Activated CD4-positive, alpha-beta memory T cell treated with anti-CD3 and anti-CD28 coated beads, Interleukin-2, amount 10 ng/mL, durations not matched to agents 7 days and 5 days (primary cell): ENCODE data around the gene EVPLL. TPM values are rescaled to one million over a fixed set of nuclear protein-coding genes. Genes with fewer than 3 reads are reported as not detected.
"Not testable (repeated sequence)": the region's sequence is repeated elsewhere in the genome, so short reads cannot be mapped to it uniquely, and the experiment has no call there.

Source experiments
- CTCF ChIA-PET: fragments of 350-600 bp; sonication (Branson Sonifier 250); formaldehyde crosslinking; loops from one replicate; lab custom pipeline; 2021; ENCODE audit warnings: antibody characterized with exemption, inconsistent platforms; lab: Charles Lee
- POLR2A ChIA-PET: fragments of 350-600 bp; sonication (Branson Sonifier 250); formaldehyde crosslinking; loops from one replicate; lab custom pipeline; 2021; ENCODE audit warnings: antibody characterized with exemption; lab: Charles Lee
- DNase-seq: peaks from one replicate; pipeline ENCODE4 v3.0.0-alpha.2; 2020
- H3K27ac Mint-ChIP-seq: one replicate; pipeline ENCODE4 v1.8.0; 2021; ENCODE audit warnings: mild to moderate bottlenecking, mixed read lengths
- H3K27me3 Mint-ChIP-seq: one replicate; pipeline ENCODE4 v1.8.0; 2021; ENCODE audit warnings: mixed read lengths
- H3K36me3 Mint-ChIP-seq: one replicate; pipeline ENCODE4 v1.8.0; 2021; ENCODE audit warnings: low read depth, mixed read lengths
- H3K4me1 Mint-ChIP-seq: one replicate; pipeline ENCODE4 v1.8.0; 2021; ENCODE audit warnings: mixed read lengths
- H3K4me3 Mint-ChIP-seq: one replicate; pipeline ENCODE4 v1.8.0; 2021; ENCODE audit warnings: mild to moderate bottlenecking, mixed read lengths
- H3K9me3 Mint-ChIP-seq: one replicate; pipeline ENCODE4 v1.8.0; 2021; ENCODE audit warnings: mixed read lengths
- total RNA-seq, 2 experiments: library from RNA; stranded (reverse); gene quantifications; one replicate each; pipeline ENCODE4 v1.2.3, GENCODE V29; 2021

Gene EVPLL
- total RNA-seq: not detected

DNA sequence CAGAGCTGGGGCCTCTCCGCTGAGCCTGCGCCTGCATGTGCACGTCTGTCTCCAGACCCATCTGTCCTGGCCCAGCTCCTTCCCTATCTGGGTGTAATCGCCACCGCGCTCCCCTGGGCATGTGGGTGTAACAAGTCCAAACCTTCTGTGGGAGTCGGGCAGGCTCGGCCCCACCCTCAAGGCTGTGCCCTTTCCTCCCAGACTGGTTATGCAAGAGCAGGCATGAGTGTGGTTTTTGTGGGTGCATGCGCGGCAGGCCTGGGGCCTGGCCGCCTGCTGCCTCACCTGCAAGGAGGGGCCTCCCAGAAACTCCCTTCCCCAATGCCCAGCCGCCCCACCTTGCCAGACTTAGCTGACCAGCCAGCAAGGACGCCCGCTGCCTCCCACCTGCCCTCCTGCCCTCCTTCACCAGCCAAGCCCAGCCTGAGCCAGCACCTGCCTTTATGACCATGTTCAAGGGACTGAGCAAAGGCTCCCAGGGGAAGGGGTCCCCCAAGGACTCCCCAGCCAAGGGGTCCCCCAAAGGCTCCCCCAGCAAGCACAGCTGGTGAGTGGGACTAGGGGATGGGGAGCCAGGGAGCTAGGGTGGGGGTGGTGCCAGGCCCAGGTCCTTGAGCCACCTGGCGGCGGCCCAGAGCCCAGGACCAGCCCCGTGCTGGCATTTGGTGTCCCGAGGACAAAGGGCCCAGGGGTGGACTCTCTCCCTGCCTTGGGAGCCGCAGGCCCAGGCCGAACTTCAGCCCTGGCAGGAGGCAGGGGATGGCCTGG lies at the start of gene EVPLL:
Gene EVPLL (plus strand): TSS at position 342 of the 768 bp plus-strand sequence. CDS start 3,160 bp downstream, outside the sequence.
- POLR2A ChIA-PET: no interaction called here
- no peak within 1 kb of the TSS for H3K4me3 Mint-ChIP-seq
- no peak within 1 kb of the TSS for H3K27ac Mint-ChIP-seq
- H3K27me3 Mint-ChIP-seq: peaks cover 12% of the 10 kb centered on the region
- H3K4me1 Mint-ChIP-seq: peaks cover 19% of the 10 kb centered on the region
- H3K36me3 Mint-ChIP-seq: peaks cover 2% of the 10 kb centered on the region
- H3K9me3 Mint-ChIP-seq: peaks cover 4% of the 10 kb centered on the region
- no peak for DNase-seq
- CTCF ChIA-PET: no interaction called here

DNA sequence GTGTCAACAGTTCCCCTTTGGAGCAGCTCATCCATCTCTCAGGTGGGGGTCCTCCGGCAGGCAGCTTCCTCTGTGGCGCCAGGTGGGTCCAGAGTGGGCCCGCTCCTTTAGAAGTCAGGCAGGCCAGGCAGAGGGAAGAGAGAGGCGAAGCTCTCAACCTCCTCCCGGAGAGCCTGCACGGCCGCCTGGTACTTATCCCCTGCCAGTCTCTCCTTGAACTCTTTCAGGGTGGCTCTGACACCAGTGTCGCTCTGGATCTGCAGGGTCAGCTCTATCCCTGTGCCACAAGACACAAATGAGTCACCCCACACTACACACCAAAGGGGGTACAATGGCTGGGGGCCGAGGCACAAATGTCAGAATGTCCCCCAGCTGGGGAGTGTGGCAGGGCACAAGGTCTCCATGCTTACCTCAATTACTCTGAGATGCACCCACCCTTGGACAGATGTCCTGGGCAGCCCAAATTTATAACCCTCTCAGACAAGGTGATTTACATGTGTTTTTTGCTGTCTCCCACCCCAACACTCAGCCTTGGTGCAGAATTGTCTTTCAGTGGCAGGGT lies 48.9 kb upstream of the EVPLL start:
- DNase-seq: no peak
- peaks cover 36% of the 10 kb centered on the region for H3K4me1 Mint-ChIP-seq
- H3K36me3 Mint-ChIP-seq: peaks cover 48% of the 10 kb centered on the region
- no peak overlapping the region for H3K4me3 Mint-ChIP-seq
- H3K27me3 Mint-ChIP-seq: no peaks in the 10 kb centered on the region
- H3K9me3 Mint-ChIP-seq: no peaks in the 10 kb centered on the region
- H3K27ac Mint-ChIP-seq: no peak overlapping the region
- ChIA-PET POLR2A (no interaction called here), CTCF (no interaction called here)

DNA sequence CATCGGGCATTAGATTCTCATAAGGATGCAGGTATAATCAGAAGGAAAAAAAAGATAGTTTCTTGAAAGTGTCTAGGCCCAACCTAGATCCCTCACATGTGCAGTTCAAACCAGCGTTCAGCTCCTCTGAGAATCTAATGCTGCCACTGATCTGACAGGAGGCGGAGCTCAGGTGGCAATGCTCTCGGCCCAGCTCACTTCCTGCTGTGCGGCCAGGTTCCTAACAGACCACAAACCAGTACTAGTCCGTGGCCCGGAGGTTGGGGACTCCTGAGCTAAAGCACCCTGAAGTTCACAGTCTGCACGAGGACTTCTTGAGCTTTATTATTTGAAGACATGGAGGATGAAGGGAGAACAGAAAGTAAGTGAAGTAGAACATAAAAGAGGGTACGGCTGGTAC lies 45.7 kb upstream of the EVPLL start:
- Mint-ChIP-seq H3K36me3 (peaks cover 46% of the 10 kb centered on the region), H3K9me3 (no peaks in the 10 kb centered on the region), H3K4me3 (no peak overlapping the region), H3K4me1 (peaks cover 21% of the 10 kb centered on the region), H3K27ac (peak overlapping the region; percentile 75), H3K27me3 (no peaks in the 10 kb centered on the region)
- DNase-seq: peak; percentile 46
- POLR2A ChIA-PET: interaction anchor here (0.6 to 2.8 kb wide), 7 partner anchors 8 to 149 kb away, joined by 3 to 8 read pairs (median 3); partner anchors contain the start of genes SHMT1, SMCR8 and TOP3A
- CTCF ChIA-PET: interaction anchor here (0.6 to 1.4 kb wide), 4 partner anchors 19 to 1646 kb away, joined by 3 to 5 read pairs (median 3); no protein-coding TSS in a partner anchor

DNA sequence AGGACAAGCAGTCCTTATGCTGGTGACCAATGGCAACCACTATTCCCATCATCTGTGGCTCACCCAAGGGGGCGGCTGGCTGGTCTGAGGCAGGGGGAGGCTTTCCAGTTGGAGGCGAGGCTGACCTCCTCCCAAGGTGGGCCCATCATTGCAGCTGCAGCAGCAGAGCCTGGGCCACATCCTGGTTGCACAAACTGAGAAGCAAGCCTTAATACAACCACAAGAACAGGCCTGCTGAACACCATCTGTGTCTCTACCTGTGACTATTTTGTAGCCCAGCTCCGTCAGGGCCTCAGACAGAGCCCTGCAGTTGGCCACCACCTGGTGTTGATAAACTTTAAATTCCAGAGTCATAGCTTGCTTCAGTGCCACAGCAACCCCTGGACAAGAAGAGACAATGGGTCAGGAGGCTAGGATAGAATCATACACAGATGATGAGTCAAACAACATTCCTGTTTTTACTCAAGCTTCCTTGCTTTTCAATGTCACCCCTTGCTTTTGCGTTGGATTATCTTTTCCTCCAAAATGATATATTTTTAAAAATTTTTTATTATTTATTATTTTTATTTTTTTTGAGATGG lies 44.6 kb upstream of the EVPLL start:
- POLR2A ChIA-PET: interaction anchor here (1.0 to 2.8 kb wide), 4 partner anchors 9 to 30 kb away, joined by 3 to 8 read pairs (median 5); partner anchors contain the start of gene SHMT1

DNA sequence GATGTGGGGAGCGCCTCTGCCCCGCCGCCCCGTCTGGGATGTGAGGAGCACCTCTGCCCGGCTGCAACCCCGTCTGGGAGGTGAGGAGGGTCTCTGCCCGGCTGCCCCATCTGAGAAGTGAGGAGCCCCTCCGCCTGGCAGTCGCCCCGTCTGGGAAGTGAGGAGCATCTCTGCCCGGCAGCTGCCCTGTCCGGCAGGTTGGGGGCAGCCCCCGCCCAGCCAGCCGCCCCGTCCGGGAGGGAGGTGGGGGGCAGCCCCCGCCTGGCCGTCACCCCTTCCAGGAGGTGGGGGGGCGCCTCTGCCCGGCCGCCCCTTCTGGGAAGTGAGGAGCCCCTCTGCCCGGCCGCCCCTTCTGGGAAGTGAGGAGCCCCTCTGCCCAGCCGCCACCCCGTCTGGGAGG lies 39.4 kb upstream of the EVPLL start:
- H3K4me3 Mint-ChIP-seq, POLR2A ChIA-PET, H3K9me3 Mint-ChIP-seq, H3K27ac Mint-ChIP-seq, H3K27me3 Mint-ChIP-seq, CTCF ChIA-PET, H3K4me1 Mint-ChIP-seq, DNase-seq: not testable (repeated sequence)
- peaks cover 59% of the 10 kb centered on the region for H3K36me3 Mint-ChIP-seq

More for the DNA sequence above, 44.6 kb upstream of the EVPLL start:
- no peak overlapping the region for H3K27ac Mint-ChIP-seq
- no peaks in the 10 kb centered on the region for H3K27me3 Mint-ChIP-seq
- no peak for DNase-seq
- H3K4me1 Mint-ChIP-seq: peaks cover 21% of the 10 kb centered on the region
- H3K9me3 Mint-ChIP-seq: no peaks in the 10 kb centered on the region
- H3K36me3 Mint-ChIP-seq: peaks cover 52% of the 10 kb centered on the region
- no peak overlapping the region for H3K4me3 Mint-ChIP-seq
- CTCF ChIA-PET: interaction anchor here (1.4 kb wide), 1 partner anchor 20 kb away, joined by 3 read pairs; no protein-coding TSS in a partner anchor

DNA sequence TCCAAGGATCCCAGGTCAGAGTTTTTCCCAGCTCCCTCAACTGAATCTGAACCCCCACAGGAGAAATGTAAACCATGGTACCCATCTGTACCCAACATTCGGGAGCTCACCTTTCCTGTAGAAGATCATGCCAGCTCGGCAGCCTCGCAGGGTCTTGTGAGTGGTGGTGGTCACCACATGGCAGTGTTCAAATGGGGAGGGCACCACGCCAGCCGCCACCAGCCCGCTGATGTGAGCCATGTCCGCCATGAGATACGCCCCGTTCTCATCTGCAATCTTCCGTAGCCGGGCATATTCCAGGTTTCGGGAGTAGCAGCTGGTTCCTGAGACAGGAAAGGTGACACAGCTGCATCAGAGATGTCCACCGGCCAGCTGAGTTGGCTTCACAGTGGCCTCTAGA lies 37.6 kb upstream of the EVPLL start:
- CTCF ChIA-PET: no interaction called here
- H3K9me3 Mint-ChIP-seq: no peaks in the 10 kb centered on the region
- peaks cover 12% of the 10 kb centered on the region for H3K4me1 Mint-ChIP-seq
- no peak for DNase-seq
- POLR2A ChIA-PET: no interaction called here
- peaks cover 58% of the 10 kb centered on the region for H3K36me3 Mint-ChIP-seq
- H3K27me3 Mint-ChIP-seq: no peaks in the 10 kb centered on the region
- no peak overlapping the region for H3K27ac Mint-ChIP-seq
- no peak overlapping the region for H3K4me3 Mint-ChIP-seq

DNA sequence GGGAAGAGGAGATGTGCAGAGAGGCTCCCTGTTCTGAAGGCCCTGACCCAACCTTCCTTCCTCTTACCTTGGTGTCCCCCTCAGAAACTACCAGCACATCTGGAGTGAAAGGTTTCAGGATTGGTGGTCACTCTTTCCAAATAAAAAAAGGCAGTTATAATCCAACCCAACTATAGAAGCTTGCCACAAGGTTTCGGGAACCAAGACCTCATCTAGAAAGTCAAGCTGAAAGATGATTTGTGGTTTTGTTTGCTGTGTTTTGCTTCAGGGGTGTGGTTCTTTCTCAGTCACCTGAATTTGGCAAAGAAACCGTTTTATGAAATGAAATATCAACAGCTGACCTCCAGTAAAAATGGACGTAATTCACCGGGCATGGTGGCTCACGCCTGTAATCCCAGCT lies 33.6 kb upstream of the EVPLL start:
- ChIA-PET CTCF (interaction anchor here (0.6 kb wide), 1 partner anchor 1513 kb away, joined by 3 read pairs; no protein-coding TSS in a partner anchor), POLR2A (interaction anchor here (0.8 to 1.0 kb wide), 2 partner anchors 10 to 13 kb away, joined by 3 read pairs; no protein-coding TSS in a partner anchor)
- DNase-seq: no peak
- Mint-ChIP-seq H3K27me3 (no peaks in the 10 kb centered on the region), H3K4me1 (peaks cover 12% of the 10 kb centered on the region), H3K36me3 (peaks cover 50% of the 10 kb centered on the region), H3K4me3 (no peak overlapping the region), H3K27ac (peak overlapping the region; percentile 62), H3K9me3 (no peaks in the 10 kb centered on the region)

DNA sequence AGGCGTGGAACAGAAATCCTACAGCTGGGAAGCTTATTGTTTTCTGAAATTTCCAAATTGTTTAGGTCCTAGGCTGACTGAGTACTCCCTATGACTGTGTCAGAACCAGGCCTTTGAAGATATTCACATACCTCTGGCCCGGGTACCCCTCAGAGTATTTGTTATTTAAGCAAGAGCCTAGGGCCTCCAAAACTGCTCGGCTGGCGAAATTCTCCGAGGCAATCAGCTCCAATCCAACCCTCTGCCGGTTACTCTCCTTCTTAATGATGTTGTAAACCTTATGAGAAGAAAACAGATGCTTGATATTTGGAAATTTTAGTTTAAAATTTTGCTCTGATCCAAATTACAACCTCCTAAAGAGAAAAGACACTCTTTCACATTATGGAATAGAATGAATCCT lies 24.0 kb upstream of the EVPLL start:
- no peaks in the 10 kb centered on the region for H3K27me3 Mint-ChIP-seq
- H3K27ac Mint-ChIP-seq: no peak overlapping the region
- no peak overlapping the region for H3K4me3 Mint-ChIP-seq
- POLR2A ChIA-PET: no interaction called here
- no peaks in the 10 kb centered on the region for H3K9me3 Mint-ChIP-seq
- CTCF ChIA-PET: interaction anchor here (1.4 kb wide), 1 partner anchor 9 kb away, joined by 3 read pairs; the partner anchor contains the start of gene SHMT1
- no peaks in the 10 kb centered on the region for H3K4me1 Mint-ChIP-seq
- H3K36me3 Mint-ChIP-seq: peaks cover 34% of the 10 kb centered on the region
- no peak for DNase-seq

DNA sequence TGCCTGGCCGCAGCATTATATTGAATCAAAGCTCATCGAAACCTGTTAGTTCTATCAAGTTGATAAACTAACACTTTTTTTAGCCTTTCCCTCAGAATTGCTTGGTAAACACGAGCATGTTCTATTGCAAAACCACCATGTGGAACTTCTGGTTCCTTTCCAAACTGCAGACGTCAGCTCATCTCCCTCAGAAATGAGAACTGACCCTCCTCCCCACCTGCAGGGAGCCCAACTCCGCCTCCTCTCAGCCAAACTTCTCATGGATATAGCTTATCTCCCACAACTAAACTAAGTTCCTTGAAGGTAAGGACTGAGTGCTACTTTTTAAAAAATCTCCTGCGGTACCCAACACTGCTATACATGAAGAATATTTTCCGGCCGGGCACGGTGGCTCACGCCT lies 21.0 kb upstream of the EVPLL start:
- CTCF ChIA-PET: interaction anchor here (0.5 kb wide), 1 partner anchor 60 kb away, joined by 3 read pairs; no protein-coding TSS in a partner anchor
- peaks cover 10% of the 10 kb centered on the region for H3K4me1 Mint-ChIP-seq
- H3K36me3 Mint-ChIP-seq: peaks cover 38% of the 10 kb centered on the region
- no peaks in the 10 kb centered on the region for H3K27me3 Mint-ChIP-seq
- no peaks in the 10 kb centered on the region for H3K9me3 Mint-ChIP-seq
- no peak for DNase-seq
- POLR2A ChIA-PET: no interaction called here
- no peak overlapping the region for H3K4me3 Mint-ChIP-seq
- no peak overlapping the region for H3K27ac Mint-ChIP-seq

DNA sequence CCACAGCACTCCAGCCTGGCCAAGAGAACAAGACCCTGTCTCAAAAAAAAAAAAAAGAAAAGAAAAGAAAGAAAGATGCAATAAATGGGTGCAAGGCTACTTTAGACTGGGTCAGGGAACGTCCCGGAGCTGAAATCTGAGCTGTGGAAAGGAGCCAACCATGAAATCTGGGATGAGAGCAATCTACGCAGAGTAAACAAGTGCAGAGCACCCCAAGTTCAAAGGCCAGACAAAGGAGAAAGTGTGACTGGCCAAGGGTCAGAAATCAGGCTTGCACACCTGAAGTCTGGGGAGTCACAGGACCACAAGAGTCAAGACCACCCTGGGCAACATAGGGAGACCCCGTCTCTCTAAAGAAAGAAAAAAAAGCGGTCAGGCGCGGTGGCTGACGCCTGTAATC lies 17.1 kb upstream of the EVPLL start:
- Mint-ChIP-seq H3K4me3 (peak overlapping the region; percentile 4), H3K27me3 (no peaks in the 10 kb centered on the region), H3K27ac (no peak overlapping the region), H3K36me3 (peaks cover 19% of the 10 kb centered on the region), H3K9me3 (no peaks in the 10 kb centered on the region), H3K4me1 (peaks cover 30% of the 10 kb centered on the region)
- POLR2A ChIA-PET: no interaction called here
- CTCF ChIA-PET: interaction anchor here (0.7 kb wide), 1 partner anchor 495 kb away, joined by 3 read pairs; no protein-coding TSS in a partner anchor
- DNase-seq: no peak

DNA sequence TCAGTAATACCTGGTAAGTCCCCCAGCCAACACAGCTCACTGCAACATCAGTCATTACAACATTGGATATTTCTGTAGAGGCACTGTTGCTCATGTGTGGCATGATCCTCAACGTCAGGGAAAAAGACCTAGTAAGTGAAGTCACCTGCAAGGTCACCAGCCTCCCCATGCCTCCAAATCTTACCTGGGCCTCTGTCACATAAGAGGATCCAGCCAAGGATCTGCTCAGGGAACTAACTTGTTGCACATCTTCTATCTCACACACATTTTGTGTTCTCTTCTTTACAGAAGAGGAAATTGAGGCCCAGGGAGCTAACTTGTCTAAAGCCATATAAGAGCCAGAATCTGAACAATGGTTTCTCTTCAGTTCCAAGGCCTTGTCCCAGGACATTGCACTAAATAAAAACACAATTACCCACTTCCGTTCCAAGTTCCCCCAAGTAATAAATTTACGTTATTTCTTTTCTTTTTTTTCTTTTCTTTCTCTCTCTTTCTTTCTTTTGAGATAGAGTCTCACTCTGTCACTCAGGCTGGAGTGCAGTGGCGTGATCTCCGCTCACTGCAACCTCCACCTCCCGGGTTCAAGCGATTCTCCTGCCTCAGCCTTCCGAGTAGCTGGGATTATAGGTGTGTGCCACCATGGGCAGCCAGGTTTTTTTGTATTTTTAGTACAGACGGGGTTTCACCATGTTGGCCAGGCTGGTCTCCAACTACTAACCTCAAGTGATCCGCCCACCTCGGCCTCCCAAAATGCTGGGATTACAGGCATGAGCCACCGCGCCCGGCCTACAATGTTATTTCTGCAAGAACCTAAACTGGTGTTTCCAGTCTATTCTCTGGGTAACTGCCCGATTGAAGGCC lies 15.5 kb upstream of the EVPLL start:
- peaks cover 14% of the 10 kb centered on the region for H3K36me3 Mint-ChIP-seq
- H3K27me3 Mint-ChIP-seq: no peaks in the 10 kb centered on the region
- CTCF ChIA-PET: no interaction called here
- H3K27ac Mint-ChIP-seq: peak overlapping the region; percentile 45
- H3K4me3 Mint-ChIP-seq: peak overlapping the region; percentile 94
- POLR2A ChIA-PET: interaction anchor here (1.2 to 1.8 kb wide), 5 partner anchors 13 to 104 kb away, joined by 3 to 7 read pairs (median 4); partner anchors contain the start of genes SMCR8 and TOP3A
- H3K9me3 Mint-ChIP-seq: no peaks in the 10 kb centered on the region
- peaks cover 30% of the 10 kb centered on the region for H3K4me1 Mint-ChIP-seq
- DNase-seq: no peak

DNA sequence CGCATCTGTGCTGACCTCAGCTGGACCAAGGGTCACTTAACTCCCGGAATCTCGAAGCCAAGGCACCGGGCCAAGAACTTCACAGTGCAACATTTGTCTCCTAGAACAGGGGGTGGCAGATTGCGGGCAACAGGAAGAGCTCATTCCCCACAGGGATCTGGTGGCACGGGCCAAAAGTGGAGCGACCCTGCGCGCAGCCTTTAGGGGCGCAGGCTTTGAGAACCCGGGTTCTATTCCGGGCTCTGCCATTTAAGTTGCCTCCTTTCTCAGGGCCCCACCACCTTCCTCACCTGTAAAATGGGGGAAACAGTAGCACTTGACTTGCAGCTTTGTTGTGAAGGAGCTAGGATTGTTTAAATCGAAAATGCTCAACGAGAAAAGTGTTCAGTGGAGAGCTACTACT lies 14.9 kb upstream of the EVPLL start:
- H3K27me3 Mint-ChIP-seq: no peaks in the 10 kb centered on the region
- peaks cover 14% of the 10 kb centered on the region for H3K36me3 Mint-ChIP-seq
- ChIA-PET POLR2A (interaction anchor here (1.0 to 1.8 kb wide), 9 partner anchors 14 to 702 kb away, joined by 3 to 7 read pairs (median 3); partner anchors contain the start of genes SMCR8 and TOP3A), CTCF (interaction anchor here (0.9 to 1.0 kb wide), 2 partner anchors 9 to 263 kb away, joined by 3 read pairs; no protein-coding TSS in a partner anchor)
- H3K4me1 Mint-ChIP-seq: peaks cover 30% of the 10 kb centered on the region
- no peaks in the 10 kb centered on the region for H3K9me3 Mint-ChIP-seq
- DNase-seq: no peak
- H3K27ac Mint-ChIP-seq: peak overlapping the region; percentile 45
- H3K4me3 Mint-ChIP-seq: peak overlapping the region; percentile 94
